Gastroesophageal sphincter (tissue), 4 donors: ENCODE results near the gene FOXO6. TPM values are rescaled to one million over a fixed set of nuclear protein-coding genes. Genes with fewer than 3 reads are reported as not detected.
A peak's percentile ranks its signal among the peaks of the same experiment; 100 is the strongest.

Experiments used
- ATAC-seq: fragments of 150-250 bp; one replicate; pipeline ENCODE4 v1.9.1; 2016; ENCODE audit warnings: mild to moderate bottlenecking, moderate library complexity
- H3K27ac ChIP-seq, 4 donors: fragments of 200-600 bp; sonication (generic) in 3 of 4; 1 replicate in 3 of 4; 2 replicates in 1 of 4; pipeline ENCODE4 v1.5.1; 2016 to 2019
- H3K27me3 ChIP-seq: fragments of 200-600 bp; sonication (generic); one replicate; pipeline ENCODE4 v1.5.1; 2019
- H3K36me3 ChIP-seq, 2 donors: fragments of 200-600 bp; sonication (generic); one replicate each; pipeline ENCODE4 v1.5.1; 2019; ENCODE audit warnings: control low read depth in 1 of 2
- H3K4me1 ChIP-seq, 3 donors: fragments of 200-600 bp; sonication (generic); 1 replicate in 2 of 3; 2 replicates in 1 of 3; pipeline ENCODE4 v1.5.1; 2016 to 2019; ENCODE audit warnings: control low read depth in 2 of 3
- H3K4me3 ChIP-seq, 2 donors: fragments of 200-600 bp; sonication (generic); one replicate each; pipeline ENCODE4 v1.5.1; 2019; ENCODE audit warnings: mild to moderate bottlenecking in 1 of 2, moderate library complexity in 1 of 2
- H3K9me3 ChIP-seq, 3 donors: fragments of 200-600 bp; sonication (generic); one replicate each; pipeline ENCODE4 v1.5.1; 2017 to 2019; ENCODE audit warnings: control low read depth in 2 of 3
- EP300 ChIP-seq: sonication (generic); formaldehyde crosslinking; IDR thresholded peaks from one replicate; pipeline ENCODE4 v1.6.1; 2017; ENCODE audit warnings: antibody characterized with exemption, mild to moderate bottlenecking
- POLR2A ChIP-seq, 2 donors: fragments of 450-650 bp; IDR thresholded peaks; one replicate each; pipeline ENCODE4 v1.6.1; 2017; ENCODE audit warnings: antibody characterized with exemption in 2 of 2, mild to moderate bottlenecking in 2 of 2, moderate library complexity in 1 of 2
- POLR2AphosphoS5 ChIP-seq: sonication (generic); formaldehyde crosslinking; IDR thresholded peaks from one replicate; pipeline ENCODE4 v1.6.1; 2017; ENCODE audit warnings: antibody characterized with exemption
- WGBS, 2 donors: methylation state at CpG; one replicate each; pipeline ENCODE4 v1.1.5; 2018; ENCODE audit warnings: low coverage in 1 of 2; 5-methylcytosine and 5-hydroxymethylcytosine counted together
- total RNA-seq, 4 donors: library from RNA; depleted of rRNA; stranded (reverse); fragments of >200 nt; gene quantifications; one replicate each; pipeline ENCODE4 v1.1.0, GENCODE V29; 2016
- TF ChIP-seq, protein P1 (sequence below), 4 experiments: fragments of 200-600 bp in 2 of 4; fragments of 450-650 bp in 2 of 4; sonication (generic) in 1 of 4; IDR thresholded peaks; one replicate each; pipeline ENCODE4 v1.5.1; 2017 to 2019; ENCODE audit warnings: antibody characterized with exemption in 4 of 4, mild to moderate bottlenecking in 2 of 4, moderate library complexity in 2 of 4

FOXO6 gene
- total RNA-seq, 4 donors from 2014 or later, result 0.27 to 2.2 (median 1.9) TPM

DNA sequence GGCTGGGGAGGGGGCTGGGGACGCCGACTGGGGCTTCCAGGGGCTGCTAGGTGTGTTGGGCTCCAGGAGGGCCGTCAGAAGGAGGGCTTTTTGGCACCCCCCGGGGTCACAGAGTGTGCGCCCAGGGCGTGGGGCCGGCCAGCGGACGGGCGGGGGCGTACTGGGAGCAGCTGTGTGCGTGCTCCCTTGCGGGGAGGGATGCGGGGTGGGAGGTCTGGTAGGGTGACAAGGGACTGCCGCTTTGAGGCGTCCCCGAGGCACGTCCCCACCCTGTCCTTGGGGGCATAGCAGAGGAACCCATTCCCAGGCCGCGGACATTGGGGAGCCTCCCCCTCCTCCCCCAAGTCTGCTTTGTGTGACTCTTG lies 1.1 kb downstream of the FOXO6 start:
- Histone ChIP-seq H3K27ac (peak overlapping the region in 3 of 4 donors; percentile 43 to 80 (median 76)), H3K9me3 (no peaks in the 10 kb centered on the region), H3K4me3 (peak overlapping the region; percentile 52 to 76), H3K36me3 (no peaks in the 10 kb centered on the region), H3K4me1 (peaks cover 0 to 94% (median 21%) of the 10 kb centered on the region in 3 donors), H3K27me3 (peaks cover 5% of the 10 kb centered on the region)
- 20% methylated on average over 2 of the region's 20 CpGs; no CpG with 5 or more reads in 1 of the 2 donors for WGBS, 2 donors
- ATAC-seq, result no peak
- TF ChIP-seq POLR2A (IDR thresholded peaks at IDR 0.05) (no peak), POLR2AphosphoS5 (no peak), EP300 (no peak)
- TF ChIP-seq, protein P1, sequence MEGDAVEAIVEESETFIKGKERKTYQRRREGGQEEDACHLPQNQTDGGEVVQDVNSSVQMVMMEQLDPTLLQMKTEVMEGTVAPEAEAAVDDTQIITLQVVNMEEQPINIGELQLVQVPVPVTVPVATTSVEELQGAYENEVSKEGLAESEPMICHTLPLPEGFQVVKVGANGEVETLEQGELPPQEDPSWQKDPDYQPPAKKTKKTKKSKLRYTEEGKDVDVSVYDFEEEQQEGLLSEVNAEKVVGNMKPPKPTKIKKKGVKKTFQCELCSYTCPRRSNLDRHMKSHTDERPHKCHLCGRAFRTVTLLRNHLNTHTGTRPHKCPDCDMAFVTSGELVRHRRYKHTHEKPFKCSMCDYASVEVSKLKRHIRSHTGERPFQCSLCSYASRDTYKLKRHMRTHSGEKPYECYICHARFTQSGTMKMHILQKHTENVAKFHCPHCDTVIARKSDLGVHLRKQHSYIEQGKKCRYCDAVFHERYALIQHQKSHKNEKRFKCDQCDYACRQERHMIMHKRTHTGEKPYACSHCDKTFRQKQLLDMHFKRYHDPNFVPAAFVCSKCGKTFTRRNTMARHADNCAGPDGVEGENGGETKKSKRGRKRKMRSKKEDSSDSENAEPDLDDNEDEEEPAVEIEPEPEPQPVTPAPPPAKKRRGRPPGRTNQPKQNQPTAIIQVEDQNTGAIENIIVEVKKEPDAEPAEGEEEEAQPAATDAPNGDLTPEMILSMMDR (IDR thresholded peaks at IDR 0.05), result no peak

DNA sequence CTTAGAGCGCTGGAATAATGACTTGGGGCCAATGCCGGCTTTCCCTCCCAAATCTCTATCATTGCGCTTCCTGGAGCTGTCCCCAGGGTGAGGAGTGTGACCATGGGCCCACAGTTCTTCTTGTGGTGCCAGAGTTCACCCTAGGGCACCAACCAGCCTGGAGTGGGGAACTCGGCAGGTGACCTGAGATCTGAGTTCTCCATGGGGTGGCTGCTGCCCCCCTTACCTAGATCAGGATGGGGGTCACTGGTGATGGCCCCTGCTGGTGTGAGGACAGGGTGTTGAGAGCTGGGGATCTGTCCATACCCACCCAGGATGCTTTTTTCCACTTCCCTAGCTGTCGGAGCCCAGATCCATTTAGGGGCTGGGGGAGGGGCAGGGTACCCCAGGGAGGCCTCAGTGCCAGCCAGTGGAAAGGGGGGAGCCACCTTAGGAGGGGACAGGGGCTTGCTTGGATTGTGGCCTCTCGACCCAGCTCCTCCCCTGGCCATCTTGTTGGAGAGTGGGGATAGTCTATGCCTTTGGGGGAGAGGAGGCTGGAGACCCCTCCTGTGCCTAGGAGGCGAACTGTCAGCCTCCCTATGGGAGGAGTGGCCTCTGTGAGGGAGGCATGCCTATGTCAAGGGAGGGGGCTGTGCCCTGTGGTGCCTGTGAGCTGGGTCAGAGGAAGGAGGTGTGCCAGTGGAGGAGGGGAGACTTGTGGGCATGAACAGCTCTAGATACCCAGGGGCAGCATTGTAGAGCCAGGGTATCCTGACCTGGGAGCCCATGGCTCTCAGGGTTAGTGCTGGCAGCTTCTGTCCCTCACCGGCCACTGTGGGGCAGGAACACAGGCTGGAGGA lies 1.7 kb downstream of the FOXO6 start:
- H3K9me3 ChIP-seq, result no peaks in the 10 kb centered on the region
- peaks cover 0 to 87% (median 21%) of the 10 kb centered on the region in 3 donors for H3K4me1 ChIP-seq
- peak overlapping the region in 1 of 4 donors; percentile 76 for H3K27ac ChIP-seq
- 80 to 83% methylated on average over 1 of the region's 8 CpGs for WGBS, 2 donors
- H3K27me3 ChIP-seq, result peaks cover 5% of the 10 kb centered on the region
- no peak for TF ChIP-seq POLR2A (IDR thresholded peaks at IDR 0.05)
- TF ChIP-seq, protein P1 (IDR thresholded peaks at IDR 0.05), result no peak
- no peak for TF ChIP-seq EP300
- TF ChIP-seq POLR2AphosphoS5, result no peak
- H3K4me3 ChIP-seq, result peak overlapping the region in 1 of 2 donors; percentile 76
- no peak for ATAC-seq
- H3K36me3 ChIP-seq, result no peaks in the 10 kb centered on the region

DNA sequence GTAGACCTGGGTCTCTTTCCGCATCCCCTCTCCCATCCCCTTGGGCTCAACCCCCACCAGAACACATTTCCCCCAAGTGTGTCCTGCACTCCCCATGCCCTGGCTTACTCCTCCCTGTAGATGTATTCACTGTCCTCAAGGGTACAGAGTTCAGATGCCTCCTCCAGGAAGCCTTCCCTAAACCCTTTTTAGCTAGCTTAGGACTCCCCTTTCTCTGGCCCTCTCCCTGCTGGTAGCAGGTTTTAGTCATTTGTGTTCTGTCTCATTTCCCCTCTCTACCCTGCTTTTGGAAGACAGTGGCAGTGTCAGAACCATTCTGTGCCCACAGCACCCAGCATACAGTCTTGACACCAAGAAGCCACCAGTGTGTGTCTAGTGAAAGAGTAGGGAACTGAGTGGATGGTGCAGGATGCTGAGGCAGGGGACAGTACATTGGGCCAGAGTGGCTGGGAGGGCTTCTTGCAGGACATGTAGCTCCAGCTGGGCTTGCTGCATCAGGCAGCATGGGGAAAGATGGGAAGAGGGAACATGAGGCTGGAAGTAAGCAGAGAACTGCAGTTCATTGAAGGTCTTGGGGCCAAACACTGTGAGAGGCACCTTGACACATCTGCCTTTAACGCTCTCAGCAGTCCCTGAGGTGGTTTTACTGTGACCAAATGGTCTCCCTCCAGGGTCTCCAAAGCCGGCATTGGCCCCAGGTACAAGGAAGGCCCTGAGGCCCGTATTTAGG lies 2.5 kb downstream of the FOXO6 start:
- no peak for TF ChIP-seq POLR2A (IDR thresholded peaks at IDR 0.05)
- TF ChIP-seq, protein P1 (IDR thresholded peaks at IDR 0.05), result no peak
- no peak for TF ChIP-seq POLR2AphosphoS5
- TF ChIP-seq EP300, result no peak
- H3K9me3 ChIP-seq, result no peaks in the 10 kb centered on the region
- no peak overlapping the region for H3K4me3 ChIP-seq
- H3K4me1 ChIP-seq, result peaks cover 0 to 79% (median 21%) of the 10 kb centered on the region in 3 donors
- H3K36me3 ChIP-seq, result no peaks in the 10 kb centered on the region
- H3K27me3 ChIP-seq, result peaks cover 5% of the 10 kb centered on the region
- 100% methylated on average over 1 of the region's 4 CpGs for WGBS, 2 donors
- H3K27ac ChIP-seq, result no peak overlapping the region
- ATAC-seq, result no peak

DNA sequence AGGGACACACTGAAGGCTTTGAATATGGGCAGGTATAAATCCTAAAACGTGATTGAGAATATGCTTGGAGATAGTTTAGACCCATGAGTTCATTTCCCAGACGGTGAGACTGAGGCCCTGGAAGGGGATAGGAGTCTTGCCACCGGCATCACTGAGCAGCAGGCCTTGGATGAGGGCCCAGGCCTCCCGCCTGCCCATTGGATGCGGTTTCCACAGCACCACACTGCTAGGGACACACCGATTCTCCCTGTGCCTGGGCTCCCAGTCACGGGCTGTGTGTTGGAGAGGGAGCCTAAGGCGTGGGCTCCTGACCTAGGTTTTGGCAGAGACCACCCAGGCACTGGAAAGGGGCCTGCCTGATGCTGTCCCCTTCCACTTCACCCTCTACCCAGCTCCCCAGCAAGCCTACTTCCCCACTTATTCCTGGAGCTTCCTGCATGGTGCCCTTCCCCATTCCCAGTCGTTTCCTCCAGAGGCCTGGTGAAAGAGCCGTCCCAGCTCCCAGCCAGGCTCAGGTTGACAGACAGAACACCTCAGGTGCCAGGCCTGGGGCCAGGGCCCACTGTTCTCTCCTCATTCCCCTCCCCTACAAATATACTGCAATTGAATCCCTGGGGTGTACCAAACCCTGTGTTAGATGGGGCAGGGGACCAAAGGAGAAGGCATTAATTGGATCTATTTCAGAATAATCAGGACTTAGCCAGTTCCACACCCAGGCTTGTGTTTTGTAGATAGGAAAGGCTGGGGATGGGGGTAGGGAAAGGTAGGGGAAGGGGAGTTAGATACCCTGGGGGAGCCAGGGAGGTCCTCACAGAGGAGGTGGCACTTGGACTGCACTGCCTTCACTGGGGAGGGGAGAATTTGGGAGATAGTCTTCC lies 3.4 kb downstream of the FOXO6 start:
- H3K36me3 ChIP-seq, result no peaks in the 10 kb centered on the region
- TF ChIP-seq POLR2AphosphoS5 (no peak), EP300 (no peak), POLR2A (IDR thresholded peaks at IDR 0.05) (no peak)
- TF ChIP-seq, protein P1 (IDR thresholded peaks at IDR 0.05), result no peak
- H3K9me3 ChIP-seq, result no peaks in the 10 kb centered on the region
- ATAC-seq, result no peak
- H3K27ac ChIP-seq, result peak overlapping the region in 2 of 4 donors; percentile 60 to 76
- peaks cover 5% of the 10 kb centered on the region for H3K27me3 ChIP-seq
- no peak overlapping the region for H3K4me3 ChIP-seq
- 74 to 78% methylated on average over 3 to 6 of the region's 10 CpGs for WGBS, 2 donors
- peaks cover 0 to 70% (median 21%) of the 10 kb centered on the region in 3 donors for H3K4me1 ChIP-seq
